Panc1 (cell line): Measurements from ENCODE around the gene C5orf63. TPM values are rescaled to one million over a fixed set of nuclear protein-coding genes. Genes with fewer than 3 reads are reported as not detected.

Source experiments
- ATAC-seq: fragments of 200-7000 bp; cut with Tn5 transposase; 2 replicates; pipeline ENCODE4 v1.9.1; 2020; ENCODE audit warnings: mild to moderate bottlenecking, moderate library complexity
- BruUV-seq: library from RNA; stranded (reverse); fragments of 400-500 nt; replicated peaks from 2 replicates; lab custom pipeline; 2021; lab: Mats Ljungman, UMichigan
- CTCF ChIA-PET: fragments of 300-600 bp; sonication (Branson Sonifier 250); formaldehyde crosslinking; loops from one replicate; lab custom pipeline; 2022; ENCODE audit warnings: antibody characterized with exemption; lab: Charles Lee
- POLR2A ChIA-PET: fragments of 300-600 bp; sonication (Branson Sonifier 250); formaldehyde crosslinking; loops from one replicate; lab custom pipeline; 2022; ENCODE audit warnings: antibody characterized with exemption; lab: Charles Lee
- DNase-seq: peaks from one replicate; pipeline ENCODE4 v3.0.0-alpha.2; 2010; ENCODE audit warnings: low read depth, low spot score
- H3K27ac ChIP-seq: 2 replicates; pipeline ENCODE4 v1.5.1; 2011; ENCODE audit warnings: mild to moderate bottlenecking, low read length, inconsistent platforms
- H3K27me3 ChIP-seq: fragments of 200-500 bp; sonication (Bioruptor generic); 2 replicates; pipeline ENCODE4 v1.6.0; 2014; ENCODE audit warnings: low read length, inconsistent platforms; ENCODE audit not compliant: control insufficient read depth, insufficient read depth
- H3K36me3 ChIP-seq: fragments of 200-500 bp; sonication (Bioruptor generic); 2 replicates; pipeline ENCODE4 v1.5.1; 2014; ENCODE audit warnings: inconsistent platforms, mild to moderate bottlenecking, low read length, moderate library complexity; ENCODE audit not compliant: control insufficient read depth, insufficient read depth
- H3K4me1 ChIP-seq: 2 replicates; pipeline ENCODE4 v1.5.1; 2011; ENCODE audit warnings: inconsistent platforms, mild to moderate bottlenecking, low read length, moderate library complexity; ENCODE audit not compliant: control insufficient read depth, insufficient read depth
- H3K4me3 ChIP-seq, 2 experiments: 2 replicates each; pipeline ENCODE4 v1.5.1; 2011 to 2012; ENCODE audit warnings: low read depth in 2 of 2, low read length in 2 of 2, mild to moderate bottlenecking in 2 of 2, inconsistent platforms in 1 of 2, moderate library complexity in 1 of 2
- H3K9me3 ChIP-seq: fragments of 200-500 bp; sonication (Bioruptor generic); 2 replicates; pipeline ENCODE4 v1.5.1; 2014; ENCODE audit warnings: low read depth, mild to moderate bottlenecking, inconsistent platforms, low read length, moderate library complexity; ENCODE audit not compliant: control insufficient read depth, insufficient read depth
- CTCF ChIP-seq: fragments of 450-650 bp; IDR thresholded peaks from 2 replicates; pipeline ENCODE4 v1.5.1; 2017; ENCODE audit warnings: mild to moderate bottlenecking
- POLR2AphosphoS5 ChIP-seq: IDR thresholded peaks from 2 replicates; pipeline ENCODE4 v1.6.1; 2012; ENCODE audit warnings: mild to moderate bottlenecking, low read depth, low read length, moderate library complexity
- REST ChIP-seq, 2 experiments: IDR thresholded peaks; 2 replicates each; pipeline ENCODE4 v1.6.1; 2011 to 2012; ENCODE audit warnings: low read depth in 2 of 2, control low read depth in 1 of 2, low read length in 1 of 2, mild to moderate bottlenecking in 1 of 2, moderate library complexity in 1 of 2; ENCODE audit not compliant: insufficient read depth in 1 of 2
- SIN3A ChIP-seq: IDR thresholded peaks from 2 replicates; pipeline ENCODE4 v1.6.1; 2012; ENCODE audit warnings: low read depth, mild to moderate bottlenecking, low read length, moderate library complexity, borderline replicate concordance; ENCODE audit not compliant: insufficient read depth
- TCF7L2 ChIP-seq: IDR thresholded peaks from 2 replicates; pipeline ENCODE4 v1.6.1; 2011; ENCODE audit warnings: mild to moderate bottlenecking, low read depth, low read length, inconsistent platforms
- in situ Hi-C: cut with HindIII; loops from 2 replicates; pipeline ENCODE4 v1.10.0; 2016; ENCODE audit warnings: low sequenced_read_pairs, low pct_unique_long_range_greater_than_20kb
- intact Hi-C: fragments of 100-400 bp; cut with micrococcal nuclease; formaldehyde crosslinking; loops from one replicate; pipeline ENCODE4 v1.10.0; 2022; ENCODE audit not compliant: unreplicated experiment
- total RNA-seq: library from RNA; stranded (reverse); gene quantifications from one replicate; pipeline ENCODE4 v1.2.1, GENCODE V29; 2021; ENCODE audit not compliant: unreplicated experiment

Gene C5orf63
- total RNA-seq, 1 experiment from 2014 or later, result 9.8 TPM

- Histone ChIP-seq H3K27me3 (no peaks in the 10 kb centered on the region), H3K4me1 (no peaks in the 10 kb centered on the region), H3K9me3 (no peaks in the 10 kb centered on the region), H3K4me3 (no peak overlapping the region), H3K27ac (no peak overlapping the region), H3K36me3 (no peaks in the 10 kb centered on the region)
- no peak for ATAC-seq
- in situ Hi-C loops (no loop called here), intact Hi-C loops (no loop called here)
- ChIA-PET POLR2A (no interaction called here), CTCF (no interaction called here)
- no TSS peak for BruUV-seq
- TF ChIP-seq REST (IDR thresholded peaks at IDR 0.05; ENCODE audit: insufficient read depth in 1 of 2, low read depth in 2 of 2, low read length in 1 of 2) (no peak), TCF7L2 (no peak), SIN3A (no peak), POLR2AphosphoS5 (no peak)
- no peak for DNase-seq
These were observed 60.4 kb downstream of the C5orf63 start for GRCh38 chr5:127012916-127013315.

GRCh38 chr5:127011961-127012644 is 61.2 kb downstream of the C5orf63 start:
- H3K4me1 ChIP-seq, result no peaks in the 10 kb centered on the region
- no TSS peak for BruUV-seq
- POLR2A ChIA-PET, result no interaction called here
- no peak overlapping the region for H3K27ac ChIP-seq
- H3K27me3 ChIP-seq, result no peaks in the 10 kb centered on the region
- TF ChIP-seq TCF7L2 (no peak), SIN3A (no peak), POLR2AphosphoS5 (no peak), CTCF (no peak), REST (IDR thresholded peaks at IDR 0.05; ENCODE audit: insufficient read depth in 1 of 2, low read depth in 2 of 2, low read length in 1 of 2) (no peak)
- no peak for DNase-seq
- in situ Hi-C loops (no loop called here), intact Hi-C loops (no loop called here)
- no peaks in the 10 kb centered on the region for H3K9me3 ChIP-seq
- no peaks in the 10 kb centered on the region for H3K36me3 ChIP-seq
- ATAC-seq, result no peak
- H3K4me3 ChIP-seq, result no peak overlapping the region
- CTCF ChIA-PET, result no interaction called here
